Measurements from ENCODE around the gene KCNQ4. TPM values are rescaled to one million over a fixed set of nuclear protein-coding genes. Genes with fewer than 3 reads are reported as not detected.

Gene KCNQ4
- polyA plus RNA-seq, 2 donors: 1.4 to 1.9 TPM

DNA sequence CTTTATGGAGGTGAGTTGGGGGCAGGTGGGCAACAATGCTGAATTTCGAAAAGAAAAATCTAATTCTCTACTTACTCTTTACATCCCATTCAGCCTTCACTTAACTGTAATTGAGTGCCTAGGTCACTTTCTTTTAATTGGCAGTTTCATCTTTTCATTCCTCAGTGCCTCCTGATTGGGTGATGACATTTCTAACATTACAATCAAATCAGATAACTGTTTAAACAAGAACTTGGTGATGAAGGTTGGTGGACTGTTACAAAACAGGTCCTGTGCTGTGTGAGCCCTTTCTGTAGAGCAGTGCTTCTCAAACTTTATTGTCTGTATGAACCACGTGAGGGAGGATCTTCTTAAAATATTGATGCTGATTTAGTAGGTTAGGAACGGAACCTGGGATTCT, 40.1 kb upstream of the KCNQ4 start:
- H3K4me3 ChIP-seq (ENCODE audit: low read depth in 1 of 2, low read length in 2 of 2): no peak overlapping the region
- H3K4me1 ChIP-seq (ENCODE audit: control insufficient read depth in 2 of 2, insufficient read depth in 2 of 2, low read length in 1 of 2): peaks cover 0 to 2% of the 10 kb centered on the region in 2 donors
- H3K36me3 ChIP-seq (ENCODE audit: control insufficient read depth in 2 of 2, insufficient read depth in 2 of 2, low read length in 1 of 2): peaks cover 0 to 8% of the 10 kb centered on the region in 2 donors
- no peaks in the 10 kb centered on the region for H3K27me3 ChIP-seq (ENCODE audit: control insufficient read depth in 1 of 2, insufficient read depth in 2 of 2, low read length in 2 of 2)
- H3K9me3 ChIP-seq (ENCODE audit: control insufficient read depth in 2 of 2, insufficient read depth in 1 of 2, low read depth in 1 of 2, low read length in 1 of 2): no peaks in the 10 kb centered on the region
- H3K27ac ChIP-seq (ENCODE audit: low read depth in 2 of 2, low read length in 1 of 2): no peak overlapping the region
- WGBS, 2 donors: 96% methylated on average over 3 of the region's 3 CpGs

DNA sequence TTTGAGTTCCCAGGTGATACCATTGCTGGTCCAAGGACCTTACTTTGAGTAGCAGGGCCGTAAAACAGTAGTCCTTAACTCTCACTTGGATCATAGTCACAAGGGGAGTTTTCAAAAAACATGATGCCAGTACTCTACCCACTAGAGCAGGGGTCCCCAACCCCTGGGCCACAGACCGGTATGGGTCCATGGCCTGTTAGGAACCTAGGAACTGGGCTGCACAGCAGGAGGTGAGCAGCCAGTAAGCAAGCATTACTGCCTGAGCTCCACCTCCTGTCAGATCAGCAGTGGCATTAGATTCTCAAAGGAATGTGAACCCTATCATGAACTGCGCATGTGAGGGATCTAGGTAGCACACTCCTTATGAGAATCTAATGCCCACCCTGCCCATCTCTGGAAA, 39.7 kb upstream of the KCNQ4 start:
- Histone ChIP-seq H3K27ac (ENCODE audit: low read depth in 2 of 2, low read length in 1 of 2) (no peak overlapping the region), H3K27me3 (ENCODE audit: control insufficient read depth in 1 of 2, insufficient read depth in 2 of 2, low read length in 2 of 2) (no peaks in the 10 kb centered on the region), H3K9me3 (ENCODE audit: control insufficient read depth in 2 of 2, insufficient read depth in 1 of 2, low read depth in 1 of 2, low read length in 1 of 2) (no peaks in the 10 kb centered on the region), H3K4me3 (ENCODE audit: low read depth in 1 of 2, low read length in 2 of 2) (no peak overlapping the region), H3K36me3 (ENCODE audit: control insufficient read depth in 2 of 2, insufficient read depth in 2 of 2, low read length in 1 of 2) (peaks cover 0 to 8% of the 10 kb centered on the region in 2 donors), H3K4me1 (ENCODE audit: control insufficient read depth in 2 of 2, insufficient read depth in 2 of 2, low read length in 1 of 2) (peaks cover 0 to 2% of the 10 kb centered on the region in 2 donors)
- WGBS, 2 donors: 97 to 98% methylated on average over 3 of the region's 3 CpGs

DNA sequence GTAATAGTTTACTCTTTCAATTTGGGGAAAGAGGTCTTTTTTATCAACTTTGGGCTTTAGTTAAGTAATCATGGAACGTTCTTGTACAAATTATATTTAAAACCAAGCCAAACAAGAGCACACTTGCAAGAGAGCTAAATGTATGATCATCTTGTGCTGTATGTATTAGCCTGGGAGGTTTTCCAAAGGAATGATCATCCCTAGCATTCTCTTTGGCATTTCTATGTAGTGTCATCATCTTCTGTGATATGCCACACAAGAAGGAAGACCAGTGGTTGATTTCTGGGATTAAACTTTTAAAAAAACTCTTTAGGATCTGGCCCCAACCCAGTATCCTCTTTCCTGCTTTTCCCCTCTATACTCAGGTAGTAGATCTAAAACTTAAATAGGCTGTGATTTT, 38.4 kb upstream of the KCNQ4 start:
- Histone ChIP-seq H3K9me3 (ENCODE audit: control insufficient read depth in 2 of 2, insufficient read depth in 1 of 2, low read depth in 1 of 2, low read length in 1 of 2) (no peaks in the 10 kb centered on the region), H3K4me3 (ENCODE audit: low read depth in 1 of 2, low read length in 2 of 2) (no peak overlapping the region), H3K27ac (ENCODE audit: low read depth in 2 of 2, low read length in 1 of 2) (no peak overlapping the region), H3K27me3 (ENCODE audit: control insufficient read depth in 1 of 2, insufficient read depth in 2 of 2, low read length in 2 of 2) (no peaks in the 10 kb centered on the region), H3K36me3 (ENCODE audit: control insufficient read depth in 2 of 2, insufficient read depth in 2 of 2, low read length in 1 of 2) (peaks cover 2 to 10% of the 10 kb centered on the region in 2 donors), H3K4me1 (ENCODE audit: control insufficient read depth in 2 of 2, insufficient read depth in 2 of 2, low read length in 1 of 2) (no peaks in the 10 kb centered on the region)
- WGBS, 2 donors: 37 to 38% methylated on average over 1 of the region's 1 CpG

DNA sequence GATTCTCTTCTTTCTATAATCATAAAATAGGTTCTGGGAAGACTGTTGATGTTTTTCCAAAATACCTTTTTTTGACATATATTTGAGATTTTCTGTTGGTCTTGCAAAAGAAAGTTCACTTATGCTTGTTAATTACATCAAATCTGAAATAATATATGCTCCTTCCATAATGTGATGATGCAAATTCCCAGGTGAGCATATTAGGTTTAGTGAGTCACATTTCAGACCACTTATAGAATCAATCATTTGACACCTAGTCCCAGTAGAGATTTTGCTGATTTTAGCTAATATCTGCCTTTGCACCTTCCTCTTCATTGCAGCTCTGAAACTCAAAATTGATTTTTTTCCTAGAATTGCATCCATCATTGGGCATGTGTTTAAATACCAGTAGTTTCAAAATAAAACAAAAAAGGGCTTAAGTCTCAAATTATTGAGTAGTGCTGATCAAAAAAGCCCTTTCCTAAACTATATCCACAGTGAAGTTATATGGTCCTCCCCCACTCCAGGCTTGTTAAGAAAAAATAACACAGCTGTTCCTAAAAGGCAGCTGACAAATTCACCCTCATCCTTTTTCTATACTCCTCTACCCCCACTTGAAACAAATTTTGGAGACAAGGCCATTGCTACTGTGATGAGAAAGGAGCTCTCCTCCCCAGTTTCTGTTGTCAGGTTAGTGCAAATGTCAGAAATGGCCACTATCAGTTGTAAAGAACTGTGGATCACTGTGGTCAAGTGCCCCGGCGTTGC, 37.1 kb upstream of the KCNQ4 start:
- Histone ChIP-seq H3K36me3 (ENCODE audit: control insufficient read depth in 2 of 2, insufficient read depth in 2 of 2, low read length in 1 of 2) (peaks cover 2 to 10% of the 10 kb centered on the region in 2 donors), H3K4me3 (ENCODE audit: low read depth in 1 of 2, low read length in 2 of 2) (no peak overlapping the region), H3K27me3 (ENCODE audit: control insufficient read depth in 1 of 2, insufficient read depth in 2 of 2, low read length in 2 of 2) (no peaks in the 10 kb centered on the region), H3K27ac (ENCODE audit: low read depth in 2 of 2, low read length in 1 of 2) (no peak overlapping the region), H3K4me1 (ENCODE audit: control insufficient read depth in 2 of 2, insufficient read depth in 2 of 2, low read length in 1 of 2) (no peaks in the 10 kb centered on the region), H3K9me3 (ENCODE audit: control insufficient read depth in 2 of 2, insufficient read depth in 1 of 2, low read depth in 1 of 2, low read length in 1 of 2) (no peaks in the 10 kb centered on the region)
- WGBS, 2 donors: 89 to 94% methylated on average over 2 of the region's 2 CpGs

DNA sequence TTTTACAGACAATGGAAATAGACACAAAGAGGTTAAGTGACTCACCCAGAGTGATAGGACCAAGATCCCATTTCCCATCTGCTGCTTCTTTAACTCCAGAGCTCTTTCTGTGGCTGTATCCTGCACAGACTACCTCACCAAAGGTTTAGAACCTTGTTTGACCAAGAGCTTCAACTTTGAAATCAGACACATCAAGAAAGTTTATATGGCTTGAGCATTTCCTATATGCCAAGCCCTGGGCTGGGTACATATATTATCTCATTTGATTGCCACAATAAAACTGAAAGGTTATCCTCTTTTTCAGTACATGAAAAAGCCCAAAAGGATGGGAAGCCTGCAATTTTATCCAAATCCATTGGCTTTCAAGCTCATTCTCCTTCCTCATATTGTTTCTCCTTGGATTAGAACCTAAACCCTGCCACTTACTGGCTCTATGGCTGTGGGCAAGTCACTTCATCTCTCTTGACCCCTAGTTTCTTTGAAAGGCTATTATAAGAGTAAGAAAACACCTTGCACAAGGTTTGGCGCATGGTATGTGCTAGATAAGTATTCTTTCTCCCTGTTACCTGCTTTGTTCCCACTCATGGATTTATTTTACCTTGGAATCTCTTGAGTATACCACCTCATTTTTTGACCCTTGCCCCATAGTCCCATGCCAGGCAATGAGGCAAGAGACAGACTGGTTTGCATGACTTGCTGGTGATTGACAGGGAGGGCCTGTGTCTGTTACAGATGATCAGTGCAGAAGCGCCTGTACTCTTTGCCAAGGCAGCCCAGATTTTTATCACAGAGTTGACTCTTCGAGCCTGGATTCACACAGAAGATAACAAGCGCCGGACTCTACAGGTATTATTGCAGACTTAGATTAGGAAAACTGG, 34.5 kb upstream of the KCNQ4 start:
- no peak overlapping the region for H3K4me3 ChIP-seq (ENCODE audit: low read depth in 1 of 2, low read length in 2 of 2)
- peaks cover 2 to 10% of the 10 kb centered on the region in 2 donors for H3K36me3 ChIP-seq (ENCODE audit: control insufficient read depth in 2 of 2, insufficient read depth in 2 of 2, low read length in 1 of 2)
- 91 to 96% methylated on average over 5 of the region's 5 CpGs for WGBS, 2 donors
- H3K27ac ChIP-seq (ENCODE audit: low read depth in 2 of 2, low read length in 1 of 2): no peak overlapping the region
- H3K4me1 ChIP-seq (ENCODE audit: control insufficient read depth in 2 of 2, insufficient read depth in 2 of 2, low read length in 1 of 2): no peaks in the 10 kb centered on the region
- H3K27me3 ChIP-seq (ENCODE audit: control insufficient read depth in 1 of 2, insufficient read depth in 2 of 2, low read length in 2 of 2): no peaks in the 10 kb centered on the region
- no peaks in the 10 kb centered on the region for H3K9me3 ChIP-seq (ENCODE audit: control insufficient read depth in 2 of 2, insufficient read depth in 1 of 2, low read depth in 1 of 2, low read length in 1 of 2)

DNA sequence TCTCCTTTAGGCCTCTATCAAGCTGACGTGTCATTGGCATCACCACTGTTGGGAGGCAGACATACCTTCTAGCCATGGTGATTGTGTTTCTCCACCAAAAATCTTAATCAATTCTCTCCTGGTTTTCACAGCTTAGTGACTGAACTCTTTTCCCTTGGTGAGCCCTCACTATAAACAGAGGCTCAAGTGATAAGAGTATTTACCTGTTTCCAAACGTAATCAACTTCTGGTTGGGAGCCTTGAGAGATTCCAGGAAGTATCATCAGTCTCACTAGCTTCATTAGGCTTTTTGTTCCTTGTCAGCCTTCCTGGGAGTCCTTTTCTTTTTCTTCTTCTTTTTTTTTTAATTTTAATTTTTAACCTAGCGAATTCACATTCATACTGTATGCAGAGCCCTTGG, 33.8 kb upstream of the KCNQ4 start:
- H3K9me3 ChIP-seq (ENCODE audit: control insufficient read depth in 2 of 2, insufficient read depth in 1 of 2, low read depth in 1 of 2, low read length in 1 of 2): no peaks in the 10 kb centered on the region
- H3K4me3 ChIP-seq (ENCODE audit: low read depth in 1 of 2, low read length in 2 of 2): no peak overlapping the region
- WGBS, 2 donors: 88 to 94% methylated on average over 3 of the region's 3 CpGs
- peaks cover 2 to 17% of the 10 kb centered on the region in 2 donors for H3K36me3 ChIP-seq (ENCODE audit: control insufficient read depth in 2 of 2, insufficient read depth in 2 of 2, low read length in 1 of 2)
- H3K4me1 ChIP-seq (ENCODE audit: control insufficient read depth in 2 of 2, insufficient read depth in 2 of 2, low read length in 1 of 2): no peaks in the 10 kb centered on the region
- no peaks in the 10 kb centered on the region for H3K27me3 ChIP-seq (ENCODE audit: control insufficient read depth in 1 of 2, insufficient read depth in 2 of 2, low read length in 2 of 2)
- no peak overlapping the region for H3K27ac ChIP-seq (ENCODE audit: low read depth in 2 of 2, low read length in 1 of 2)

DNA sequence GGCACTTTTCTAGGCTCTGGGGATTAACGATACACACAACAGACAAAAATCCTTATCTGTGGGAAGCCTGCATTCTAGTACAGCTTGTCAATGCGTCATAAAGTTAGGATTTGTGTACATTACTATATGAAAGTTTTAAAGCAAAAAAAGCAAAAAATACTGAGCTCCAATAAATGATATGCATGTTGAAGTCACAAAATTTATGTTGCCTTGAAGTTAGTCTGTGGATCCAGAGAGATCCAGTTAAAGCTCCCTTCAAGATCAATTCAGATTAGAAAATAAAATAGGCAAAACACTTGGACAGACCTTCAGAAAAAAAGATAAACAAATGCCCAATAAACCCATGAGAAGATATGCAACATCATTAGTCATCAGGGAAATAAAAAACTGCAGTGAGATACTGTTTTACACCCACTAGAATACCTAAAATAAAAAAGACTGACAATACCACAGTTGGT, 33.1 kb upstream of the KCNQ4 start:
- Histone ChIP-seq H3K9me3 (ENCODE audit: control insufficient read depth in 2 of 2, insufficient read depth in 1 of 2, low read depth in 1 of 2, low read length in 1 of 2) (no peaks in the 10 kb centered on the region), H3K4me3 (ENCODE audit: low read depth in 1 of 2, low read length in 2 of 2) (no peak overlapping the region), H3K36me3 (ENCODE audit: control insufficient read depth in 2 of 2, insufficient read depth in 2 of 2, low read length in 1 of 2) (peaks cover 2 to 19% of the 10 kb centered on the region in 2 donors), H3K27me3 (ENCODE audit: control insufficient read depth in 1 of 2, insufficient read depth in 2 of 2, low read length in 2 of 2) (no peaks in the 10 kb centered on the region), H3K4me1 (ENCODE audit: control insufficient read depth in 2 of 2, insufficient read depth in 2 of 2, low read length in 1 of 2) (no peaks in the 10 kb centered on the region), H3K27ac (ENCODE audit: low read depth in 2 of 2, low read length in 1 of 2) (no peak overlapping the region)
- 88 to 90% methylated on average over 2 of the region's 2 CpGs for WGBS, 2 donors

DNA sequence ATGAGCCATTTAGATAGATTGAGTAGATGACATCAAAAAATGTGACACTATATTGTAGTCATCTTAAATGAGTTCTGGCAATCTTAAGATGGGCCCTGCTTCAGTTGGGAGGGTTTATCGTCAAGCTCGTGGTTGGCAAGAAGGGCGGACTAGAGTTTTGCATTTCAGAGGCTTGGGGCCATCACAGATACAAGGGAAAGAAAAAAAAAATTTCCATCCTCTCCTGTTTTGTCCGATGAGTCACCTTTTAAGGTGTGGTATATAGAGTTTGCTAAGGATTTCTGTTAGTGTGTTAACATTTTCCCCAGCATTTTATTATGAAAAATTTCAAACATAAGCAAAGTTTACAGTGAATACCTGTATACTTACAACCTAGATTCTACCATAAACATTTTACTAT, 31.8 kb upstream of the KCNQ4 start:
- peaks cover 2 to 24% of the 10 kb centered on the region in 2 donors for H3K36me3 ChIP-seq (ENCODE audit: control insufficient read depth in 2 of 2, insufficient read depth in 2 of 2, low read length in 1 of 2)
- no peaks in the 10 kb centered on the region for H3K27me3 ChIP-seq (ENCODE audit: control insufficient read depth in 1 of 2, insufficient read depth in 2 of 2, low read length in 2 of 2)
- 40 to 50% methylated on average over 4 of the region's 4 CpGs for WGBS, 2 donors

DNA sequence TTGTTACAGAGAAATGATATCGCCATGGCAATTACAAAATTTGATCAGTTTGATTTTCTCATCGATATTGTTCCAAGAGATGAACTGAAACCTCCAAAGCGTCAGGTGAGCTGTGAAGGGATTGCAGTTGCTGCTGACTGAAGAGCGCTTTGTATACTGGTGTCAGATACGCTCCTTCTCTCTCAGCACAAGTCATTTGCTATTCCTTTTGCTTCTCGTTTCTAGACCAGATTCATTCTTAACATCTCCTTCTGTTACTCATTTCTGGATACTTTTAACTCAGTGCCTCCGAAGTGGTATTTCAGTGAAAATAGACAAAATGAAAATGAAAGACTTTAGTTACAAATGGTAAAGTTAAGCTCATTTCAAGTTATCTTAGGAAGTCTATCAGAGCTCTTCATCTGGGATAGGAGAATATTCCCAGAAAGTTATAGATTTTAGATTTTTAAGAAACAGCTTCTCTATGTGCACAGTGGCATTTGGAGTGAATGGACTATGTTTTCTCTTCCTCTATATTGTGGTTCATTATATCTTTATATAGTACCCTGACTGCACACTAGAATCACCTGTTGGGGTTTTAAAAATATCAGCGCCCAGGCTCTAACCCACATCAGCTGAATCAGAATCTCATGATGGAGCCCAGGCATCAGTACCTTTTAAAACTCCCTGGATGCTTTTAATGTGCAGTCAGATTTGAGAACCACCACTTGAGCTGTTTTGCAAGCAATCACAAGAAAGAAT, 30.3 kb upstream of the KCNQ4 start:
- WGBS, 2 donors: 81 to 86% methylated on average over 8 of the region's 8 CpGs
- no peaks in the 10 kb centered on the region for H3K27me3 ChIP-seq (ENCODE audit: control insufficient read depth in 1 of 2, insufficient read depth in 2 of 2, low read length in 2 of 2)
- H3K4me1 ChIP-seq (ENCODE audit: control insufficient read depth in 2 of 2, insufficient read depth in 2 of 2, low read length in 1 of 2): no peaks in the 10 kb centered on the region
- H3K36me3 ChIP-seq (ENCODE audit: control insufficient read depth in 2 of 2, insufficient read depth in 2 of 2, low read length in 1 of 2): peaks cover 7 to 35% of the 10 kb centered on the region in 2 donors
- H3K4me3 ChIP-seq (ENCODE audit: low read depth in 1 of 2, low read length in 2 of 2): no peak overlapping the region
- no peaks in the 10 kb centered on the region for H3K9me3 ChIP-seq (ENCODE audit: control insufficient read depth in 2 of 2, insufficient read depth in 1 of 2, low read depth in 1 of 2, low read length in 1 of 2)
- no peak overlapping the region for H3K27ac ChIP-seq (ENCODE audit: low read depth in 2 of 2, low read length in 1 of 2)

More for the DNA sequence above, 31.8 kb upstream of the KCNQ4 start:
- Histone ChIP-seq H3K4me1 (ENCODE audit: control insufficient read depth in 2 of 2, insufficient read depth in 2 of 2, low read length in 1 of 2) (no peaks in the 10 kb centered on the region), H3K4me3 (ENCODE audit: low read depth in 1 of 2, low read length in 2 of 2) (no peak overlapping the region), H3K27ac (ENCODE audit: low read depth in 2 of 2, low read length in 1 of 2) (no peak overlapping the region), H3K9me3 (ENCODE audit: control insufficient read depth in 2 of 2, insufficient read depth in 1 of 2, low read depth in 1 of 2, low read length in 1 of 2) (no peaks in the 10 kb centered on the region)

Data from esophagus (tissue), 2 donors.